ENCODE data around the gene KRTAP10-12. TPM values are rescaled to one million over a fixed set of nuclear protein-coding genes. Genes with fewer than 3 reads are reported as not detected.
"Not testable (repeated sequence)": the region's sequence is repeated elsewhere in the genome, so short reads cannot be mapped to it uniquely, and the experiment has no call there.

Gene KRTAP10-12
- total RNA-seq, 1 experiment from 2014 or later, result not detected

GRCh38 chr21:44687671-44688070 lies 9.3 kb upstream of the KRTAP10-12 start:
- Histone ChIP-seq H3K4me3 (ENCODE audit: low read depth in 2 of 2, low read length in 2 of 2) (no peak overlapping the region), H3K27ac (ENCODE audit: low read length) (no peak overlapping the region), H3K36me3 (ENCODE audit: control insufficient read depth, insufficient read depth, low read length) (no peaks in the 10 kb centered on the region), H3K4me1 (ENCODE audit: control insufficient read depth, insufficient read depth, low read length) (no peaks in the 10 kb centered on the region), H3K27me3 (ENCODE audit: control insufficient read depth, insufficient read depth, low read length) (no peaks in the 10 kb centered on the region), H3K9me3 (ENCODE audit: control insufficient read depth, insufficient read depth, low read depth, low read length) (0 out of 2 replicates have a peak, but pooled peaks cover 2% of the 10 kb centered on the region)
- BruUV-seq (replicated peaks), result no TSS peak
- no peak for DNase-seq (ENCODE audit: low read depth, low spot score)
- TF ChIP-seq CTCF (IDR thresholded peaks at IDR 0.05), result no peak
- ChIA-PET CTCF (no interaction called here), POLR2A (no interaction called here)
- no peak for ATAC-seq
- in situ Hi-C loops (cut with HindIII; ENCODE audit: low pct_unique_long_range_greater_than_20kb, low sequenced_read_pairs), result no loop called here
- intact Hi-C loops (cut with micrococcal nuclease; ENCODE audit: unreplicated experiment), result no loop called here

GRCh38 chr21:44689740-44690139 lies 7.2 kb upstream of the KRTAP10-12 start:
- DNase-seq (ENCODE audit: low read depth, low spot score); H3K27me3 ChIP-seq (ENCODE audit: control insufficient read depth, insufficient read depth, low read length); H3K36me3 ChIP-seq (ENCODE audit: control insufficient read depth, insufficient read depth, low read length); CTCF ChIA-PET; POLR2A ChIA-PET; H3K9me3 ChIP-seq (ENCODE audit: control insufficient read depth, insufficient read depth, low read depth, low read length); in situ Hi-C loops (cut with HindIII; ENCODE audit: low pct_unique_long_range_greater_than_20kb, low sequenced_read_pairs); H3K27ac ChIP-seq (ENCODE audit: low read length); H3K4me3 ChIP-seq (ENCODE audit: low read depth in 2 of 2, low read length in 2 of 2); ATAC-seq; intact Hi-C loops (cut with micrococcal nuclease; ENCODE audit: unreplicated experiment); H3K4me1 ChIP-seq (ENCODE audit: control insufficient read depth, insufficient read depth, low read length); BruUV-seq (replicated peaks): not testable (repeated sequence)

GRCh38 chr21:44691686-44692085 lies 5.3 kb upstream of the KRTAP10-12 start:
- POLR2A ChIA-PET, result interaction anchor here (0.6 kb wide), 1 partner anchor 15 kb away, joined by 4 read pairs; no protein-coding TSS in a partner anchor

GRCh38 chr21:44692798-44693512 lies 4.0 kb upstream of the KRTAP10-12 start:
- in situ Hi-C loops (cut with HindIII; ENCODE audit: low pct_unique_long_range_greater_than_20kb, low sequenced_read_pairs), result no loop called here
- H3K4me1 ChIP-seq (ENCODE audit: control insufficient read depth, insufficient read depth, low read length), result no peaks in the 10 kb centered on the region
- no peak for DNase-seq (ENCODE audit: low read depth, low spot score)
- no peak for ATAC-seq
- TF ChIP-seq CTCF (IDR thresholded peaks at IDR 0.05), result no peak
- TF ChIP-seq REST (IDR thresholded peaks at IDR 0.05; ENCODE audit: insufficient read depth in 1 of 2, low read depth in 2 of 2, low read length in 1 of 2), result no peak
- no peak for TF ChIP-seq TCF7L2 (IDR thresholded peaks at IDR 0.05; ENCODE audit: low read depth, low read length)
- TF ChIP-seq SIN3A (IDR thresholded peaks at IDR 0.05; ENCODE audit: borderline replicate concordance, insufficient read depth, low read depth, low read length), result no peak
- TF ChIP-seq POLR2AphosphoS5 (IDR thresholded peaks at IDR 0.05; ENCODE audit: low read depth, low read length), result no peak
- no peak overlapping the region for H3K4me3 ChIP-seq (ENCODE audit: low read depth in 2 of 2, low read length in 2 of 2)
- H3K27me3 ChIP-seq (ENCODE audit: control insufficient read depth, insufficient read depth, low read length), result no peaks in the 10 kb centered on the region
- CTCF ChIA-PET, result no interaction called here
- H3K9me3 ChIP-seq (ENCODE audit: control insufficient read depth, insufficient read depth, low read depth, low read length), result peaks cover 4% of the 10 kb centered on the region; the same call in 1 of the 2 replicates
- BruUV-seq (replicated peaks), result no TSS peak
- no peak overlapping the region for H3K27ac ChIP-seq (ENCODE audit: low read length)
- no peaks in the 10 kb centered on the region for H3K36me3 ChIP-seq (ENCODE audit: control insufficient read depth, insufficient read depth, low read length)
- POLR2A ChIA-PET, result no interaction called here
- intact Hi-C loops (cut with micrococcal nuclease; ENCODE audit: unreplicated experiment), result no loop called here

More at GRCh38 chr21:44691686-44692085, 5.3 kb upstream of the KRTAP10-12 start:
- Histone ChIP-seq H3K27ac (ENCODE audit: low read length) (no peak overlapping the region), H3K4me3 (ENCODE audit: low read depth in 2 of 2, low read length in 2 of 2) (no peak overlapping the region), H3K27me3 (ENCODE audit: control insufficient read depth, insufficient read depth, low read length) (no peaks in the 10 kb centered on the region), H3K9me3 (ENCODE audit: control insufficient read depth, insufficient read depth, low read depth, low read length) (peaks cover 4% of the 10 kb centered on the region; the same call in 1 of the 2 replicates), H3K4me1 (ENCODE audit: control insufficient read depth, insufficient read depth, low read length) (no peaks in the 10 kb centered on the region), H3K36me3 (ENCODE audit: control insufficient read depth, insufficient read depth, low read length) (no peaks in the 10 kb centered on the region)
- no peak for ATAC-seq
- BruUV-seq (replicated peaks), result no TSS peak
- in situ Hi-C loops (cut with HindIII; ENCODE audit: low pct_unique_long_range_greater_than_20kb, low sequenced_read_pairs), result no loop called here
- TF ChIP-seq POLR2AphosphoS5 (IDR thresholded peaks at IDR 0.05; ENCODE audit: low read depth, low read length), result no peak
- CTCF ChIA-PET, result interaction anchor here (0.8 kb wide), 1 partner anchor 91 kb away, joined by 3 read pairs; no protein-coding TSS in a partner anchor
- intact Hi-C loops (cut with micrococcal nuclease; ENCODE audit: unreplicated experiment), result no loop called here
- no peak for DNase-seq (ENCODE audit: low read depth, low spot score)

Data from Panc1 (cell line).